K562 treated with DMSO at 1 percent for 12 hours (cell line): ENCODE results near the gene RUBCN. TPM values are rescaled to one million over a fixed set of nuclear protein-coding genes. Genes with fewer than 3 reads are reported as not detected.

ENCODE experiments used
- total RNA-seq: library from RNA; unstranded; fragments of 300-600 nt; gene quantifications from 2 replicates; pipeline ENCODE4 v1.2.3, GENCODE V29; 2022; ENCODE audit not compliant: insufficient read depth

RUBCN gene
- total RNA-seq: 17.4 and 40.1 TPM in 2 replicates

DNA sequence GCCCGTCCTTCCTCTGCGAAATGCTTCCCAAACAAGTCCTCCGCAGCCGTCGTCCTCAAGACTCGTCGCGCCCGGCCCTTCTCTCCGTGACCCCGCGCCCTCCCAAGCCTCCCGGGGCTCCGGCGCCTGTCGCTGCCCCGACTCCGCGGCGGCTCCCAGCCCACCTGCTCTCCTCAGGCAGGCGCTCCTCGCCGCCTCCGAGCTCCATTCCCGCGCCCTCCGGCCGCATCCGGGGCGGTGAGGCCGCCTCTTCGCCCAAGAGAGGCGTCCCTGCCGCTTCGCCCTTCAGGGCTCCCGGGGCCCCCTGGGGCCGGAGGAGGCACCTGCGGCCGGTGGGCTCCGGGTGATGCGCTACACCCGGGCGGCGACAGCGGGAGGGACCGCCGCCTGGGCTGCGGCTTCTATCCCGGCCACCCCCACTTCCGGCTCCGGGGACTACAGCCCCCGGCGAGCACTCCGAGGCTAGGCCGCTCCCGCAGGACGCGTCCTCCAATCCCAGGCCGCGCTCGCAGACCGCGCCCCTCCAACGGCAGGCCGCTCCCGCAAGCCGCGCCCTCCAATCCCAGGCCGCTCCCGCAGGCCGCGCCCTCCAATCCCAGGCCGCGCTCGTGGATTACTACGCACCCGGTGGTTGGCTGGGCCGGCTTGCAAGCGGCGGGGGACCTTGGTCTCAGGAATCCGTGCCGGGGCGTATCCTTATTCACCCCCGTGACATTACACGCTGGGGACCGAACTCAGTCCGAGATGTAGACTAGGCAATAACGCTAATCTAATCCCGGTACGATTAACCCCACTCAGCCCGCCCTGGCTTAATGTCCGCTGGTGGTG, at the start of gene RUBCN:
Gene RUBCN (minus strand): TSS at position 414 of the 828 bp plus-strand sequence. CDS start 185 bp downstream, at position 229.

GRCh38 chr3:197749601-197750395, 13.1 kb upstream of the RUBCN start, which contains the start of gene FYTTD1:
TSS of gene FYTTD1 (plus strand) at chr3:197749883. CDS start at chr3:197749972, 89 bp downstream.

Other genes with a start within 250 kb of the RUBCN start
- not detected in 2 replicates for gene BDH1, start 180.9 kb downstream of the RUBCN start, total RNA-seq
- 12.0 and 37.8 TPM in 2 replicates for gene FYTTD1, start 13.0 kb upstream of the RUBCN start, total RNA-seq
- gene LRCH3, start 54.4 kb upstream of the RUBCN start, total RNA-seq: 15.5 and 29.5 TPM in 2 replicates
- 2,251 and 3,147 TPM in 2 replicates for gene RPL35A, start 213.3 kb upstream of the RUBCN start, total RNA-seq
- gene LMLN, start 223.3 kb upstream of the RUBCN start, total RNA-seq: 1.1 and 4.8 TPM in 2 replicates